ENCODE results near the gene CEP97. TPM values are rescaled to one million over a fixed set of nuclear protein-coding genes. Genes with fewer than 3 reads are reported as not detected.

The CEP97 gene
- total and polyA plus RNA-seq, 2 experiments from 2014 or later, result 5.0 to 19.0 TPM

DNA sequence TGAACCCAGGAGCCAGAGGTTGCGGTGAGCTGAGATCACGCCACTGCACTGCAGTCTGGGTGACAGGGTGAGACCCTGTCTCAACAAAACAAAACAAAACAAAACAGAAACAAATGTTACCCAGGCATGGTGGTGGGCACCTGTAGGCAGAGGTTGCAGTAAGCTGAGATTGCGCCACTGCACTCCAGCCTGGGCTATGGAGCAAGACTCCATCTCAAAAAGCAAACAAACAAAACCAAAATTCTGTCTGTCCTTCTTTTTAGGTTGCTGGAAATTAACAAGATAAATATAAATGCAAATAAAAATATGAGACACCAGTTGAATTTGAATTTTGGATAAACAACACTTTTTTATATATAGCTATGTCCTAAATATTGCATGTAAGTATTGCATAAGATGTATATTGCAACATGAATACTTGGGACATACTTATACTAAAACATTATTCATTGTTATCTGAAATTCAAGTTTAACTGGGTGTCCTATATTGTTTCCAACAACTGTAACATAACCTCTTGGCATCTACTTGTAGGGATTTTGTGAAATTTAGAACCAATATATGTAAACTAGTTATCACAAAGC is 4.7 kb upstream of the CEP97 start (continued):
- TF ChIP-seq, protein P1, sequence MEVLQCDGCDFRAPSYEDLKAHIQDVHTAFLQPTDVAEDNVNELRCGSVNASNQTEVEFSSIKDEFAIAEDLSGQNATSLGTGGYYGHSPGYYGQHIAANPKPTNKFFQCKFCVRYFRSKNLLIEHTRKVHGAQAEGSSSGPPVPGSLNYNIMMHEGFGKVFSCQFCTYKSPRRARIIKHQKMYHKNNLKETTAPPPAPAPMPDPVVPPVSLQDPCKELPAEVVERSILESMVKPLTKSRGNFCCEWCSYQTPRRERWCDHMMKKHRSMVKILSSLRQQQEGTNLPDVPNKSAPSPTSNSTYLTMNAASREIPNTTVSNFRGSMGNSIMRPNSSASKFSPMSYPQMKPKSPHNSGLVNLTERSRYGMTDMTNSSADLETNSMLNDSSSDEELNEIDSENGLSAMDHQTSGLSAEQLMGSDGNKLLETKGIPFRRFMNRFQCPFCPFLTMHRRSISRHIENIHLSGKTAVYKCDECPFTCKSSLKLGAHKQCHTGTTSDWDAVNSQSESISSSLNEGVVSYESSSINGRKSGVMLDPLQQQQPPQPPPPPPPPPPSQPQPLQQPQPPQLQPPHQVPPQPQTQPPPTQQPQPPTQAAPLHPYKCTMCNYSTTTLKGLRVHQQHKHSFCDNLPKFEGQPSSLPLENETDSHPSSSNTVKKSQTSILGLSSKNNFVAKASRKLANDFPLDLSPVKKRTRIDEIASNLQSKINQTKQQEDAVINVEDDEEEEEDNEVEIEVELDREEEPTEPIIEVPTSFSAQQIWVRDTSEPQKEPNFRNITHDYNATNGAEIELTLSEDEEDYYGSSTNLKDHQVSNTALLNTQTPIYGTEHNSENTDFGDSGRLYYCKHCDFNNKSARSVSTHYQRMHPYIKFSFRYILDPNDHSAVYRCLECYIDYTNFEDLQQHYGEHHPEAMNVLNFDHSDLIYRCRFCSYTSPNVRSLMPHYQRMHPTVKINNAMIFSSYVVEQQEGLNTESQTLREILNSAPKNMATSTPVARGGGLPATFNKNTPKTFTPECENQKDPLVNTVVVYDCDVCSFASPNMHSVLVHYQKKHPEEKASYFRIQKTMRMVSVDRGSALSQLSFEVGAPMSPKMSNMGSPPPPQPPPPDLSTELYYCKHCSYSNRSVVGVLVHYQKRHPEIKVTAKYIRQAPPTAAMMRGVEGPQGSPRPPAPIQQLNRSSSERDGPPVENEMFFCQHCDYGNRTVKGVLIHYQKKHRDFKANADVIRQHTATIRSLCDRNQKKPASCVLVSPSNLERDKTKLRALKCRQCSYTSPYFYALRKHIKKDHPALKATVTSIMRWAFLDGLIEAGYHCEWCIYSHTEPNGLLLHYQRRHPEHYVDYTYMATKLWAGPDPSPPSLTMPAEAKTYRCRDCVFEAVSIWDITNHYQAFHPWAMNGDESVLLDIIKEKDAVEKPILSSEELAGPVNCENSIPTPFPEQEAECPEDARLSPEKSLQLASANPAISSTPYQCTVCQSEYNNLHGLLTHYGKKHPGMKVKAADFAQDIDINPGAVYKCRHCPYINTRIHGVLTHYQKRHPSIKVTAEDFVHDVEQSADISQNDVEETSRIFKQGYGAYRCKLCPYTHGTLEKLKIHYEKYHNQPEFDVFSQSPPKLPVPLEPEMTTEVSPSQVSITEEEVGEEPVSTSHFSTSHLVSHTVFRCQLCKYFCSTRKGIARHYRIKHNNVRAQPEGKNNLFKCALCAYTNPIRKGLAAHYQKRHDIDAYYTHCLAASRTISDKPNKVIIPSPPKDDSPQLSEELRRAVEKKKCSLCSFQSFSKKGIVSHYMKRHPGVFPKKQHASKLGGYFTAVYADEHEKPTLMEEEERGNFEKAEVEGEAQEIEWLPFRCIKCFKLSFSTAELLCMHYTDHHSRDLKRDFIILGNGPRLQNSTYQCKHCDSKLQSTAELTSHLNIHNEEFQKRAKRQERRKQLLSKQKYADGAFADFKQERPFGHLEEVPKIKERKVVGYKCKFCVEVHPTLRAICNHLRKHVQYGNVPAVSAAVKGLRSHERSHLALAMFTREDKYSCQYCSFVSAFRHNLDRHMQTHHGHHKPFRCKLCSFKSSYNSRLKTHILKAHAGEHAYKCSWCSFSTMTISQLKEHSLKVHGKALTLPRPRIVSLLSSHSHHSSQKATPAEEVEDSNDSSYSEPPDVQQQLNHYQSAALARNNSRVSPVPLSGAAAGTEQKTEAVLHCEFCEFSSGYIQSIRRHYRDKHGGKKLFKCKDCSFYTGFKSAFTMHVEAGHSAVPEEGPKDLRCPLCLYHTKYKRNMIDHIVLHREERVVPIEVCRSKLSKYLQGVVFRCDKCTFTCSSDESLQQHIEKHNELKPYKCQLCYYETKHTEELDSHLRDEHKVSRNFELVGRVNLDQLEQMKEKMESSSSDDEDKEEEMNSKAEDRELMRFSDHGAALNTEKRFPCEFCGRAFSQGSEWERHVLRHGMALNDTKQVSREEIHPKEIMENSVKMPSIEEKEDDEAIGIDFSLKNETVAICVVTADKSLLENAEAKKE (CRISPR knock-in tag; IDR thresholded peaks at IDR 0.05), result no peak

DNA sequence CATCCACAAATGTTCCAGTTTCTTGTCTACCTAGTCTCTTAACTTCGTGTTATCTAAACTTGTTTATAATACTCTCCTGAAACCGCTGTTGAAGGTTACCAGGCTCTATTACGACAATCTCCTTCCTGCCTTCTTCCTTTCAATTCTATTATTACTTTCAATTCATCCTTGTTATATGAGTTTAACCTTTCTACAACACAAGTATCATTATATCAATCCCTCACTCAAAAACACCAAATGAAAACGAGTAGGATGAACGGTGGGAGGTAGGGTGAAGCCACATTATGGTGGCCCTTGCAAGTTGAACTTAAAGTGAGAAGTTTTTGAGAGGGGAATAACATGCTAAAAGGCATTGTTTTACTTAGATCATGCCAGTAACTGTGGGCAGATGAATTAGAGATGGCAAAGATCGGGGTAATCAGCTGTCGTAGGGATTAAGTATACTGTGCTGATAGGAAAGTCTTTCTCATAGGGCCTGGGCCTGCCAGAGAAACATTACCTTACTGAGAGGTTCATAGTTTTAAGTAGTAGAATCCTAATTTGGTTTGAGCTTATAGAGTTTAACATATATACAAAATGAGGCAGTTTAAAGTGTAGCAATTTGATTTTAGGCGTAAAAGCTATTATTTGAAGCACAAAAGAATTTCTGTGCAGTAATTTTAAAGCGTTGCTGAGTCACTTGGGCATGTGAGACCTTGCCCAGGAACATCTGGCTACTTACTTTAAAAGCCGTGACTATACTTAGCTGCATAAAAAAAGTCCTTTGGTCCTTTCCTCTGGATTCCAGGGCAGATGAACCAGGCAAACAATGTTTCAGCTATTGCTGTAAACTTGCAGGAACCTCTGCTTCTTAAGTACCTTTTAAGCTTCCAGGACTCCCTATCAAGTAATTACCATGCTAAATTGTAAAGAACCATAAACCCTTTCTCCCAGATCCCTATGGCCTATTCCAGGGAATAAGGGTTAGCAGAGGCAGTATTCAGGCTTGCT is 3.3 kb upstream of the CEP97 start:
- DNase-seq (ENCODE audit: low spot score) (peak; percentile 16), ATAC-seq (no peak)
- Histone ChIP-seq H3K27me3 (ENCODE audit: insufficient read depth) (no peaks in the 10 kb centered on the region), H3K4me3 (no peak overlapping the region), H2AFZ (peak overlapping the region; percentile 82), H3K9me2 (ENCODE audit: insufficient read depth) (no peaks in the 10 kb centered on the region), H4K20me1 (replicated peaks; ENCODE audit: insufficient read depth) (no peaks in the 10 kb centered on the region), H3K36me3 (ENCODE audit: insufficient read depth) (no peaks in the 10 kb centered on the region), H3K4me2 (no peak overlapping the region), H3K79me2 (replicated peaks; ENCODE audit: insufficient read depth) (peaks cover 5% of the 10 kb centered on the region; the same call in 1 of the 2 replicates), H3K4me1 (ENCODE audit: insufficient read depth) (no peaks in the 10 kb centered on the region), H3F3A (replicated peaks; ENCODE audit: low read depth) (peaks cover 6% of the 10 kb centered on the region; the same call in 1 of the 2 replicates), H3K27ac (ENCODE audit: low read depth) (no peak overlapping the region)
- peaks cover 2% of the 10 kb centered on the region for H3K27me3 Mint-ChIP-seq (ENCODE audit: insufficient read depth, low read depth, poor library complexity)
- H3K4me1 Mint-ChIP-seq, result no peaks in the 10 kb centered on the region; the same call in 2 of the 3 replicates
- no peaks in the 10 kb centered on the region for H3K36me3 Mint-ChIP-seq (ENCODE audit: low read depth)
- no peak overlapping the region for H3K4me3 Mint-ChIP-seq
- H3K27ac Mint-ChIP-seq, result peak overlapping the region; percentile 7; the same call in 1 of the 2 replicates
- H3K9me3 Mint-ChIP-seq, result no peaks in the 10 kb centered on the region
- TF ChIP-seq, protein P2, sequence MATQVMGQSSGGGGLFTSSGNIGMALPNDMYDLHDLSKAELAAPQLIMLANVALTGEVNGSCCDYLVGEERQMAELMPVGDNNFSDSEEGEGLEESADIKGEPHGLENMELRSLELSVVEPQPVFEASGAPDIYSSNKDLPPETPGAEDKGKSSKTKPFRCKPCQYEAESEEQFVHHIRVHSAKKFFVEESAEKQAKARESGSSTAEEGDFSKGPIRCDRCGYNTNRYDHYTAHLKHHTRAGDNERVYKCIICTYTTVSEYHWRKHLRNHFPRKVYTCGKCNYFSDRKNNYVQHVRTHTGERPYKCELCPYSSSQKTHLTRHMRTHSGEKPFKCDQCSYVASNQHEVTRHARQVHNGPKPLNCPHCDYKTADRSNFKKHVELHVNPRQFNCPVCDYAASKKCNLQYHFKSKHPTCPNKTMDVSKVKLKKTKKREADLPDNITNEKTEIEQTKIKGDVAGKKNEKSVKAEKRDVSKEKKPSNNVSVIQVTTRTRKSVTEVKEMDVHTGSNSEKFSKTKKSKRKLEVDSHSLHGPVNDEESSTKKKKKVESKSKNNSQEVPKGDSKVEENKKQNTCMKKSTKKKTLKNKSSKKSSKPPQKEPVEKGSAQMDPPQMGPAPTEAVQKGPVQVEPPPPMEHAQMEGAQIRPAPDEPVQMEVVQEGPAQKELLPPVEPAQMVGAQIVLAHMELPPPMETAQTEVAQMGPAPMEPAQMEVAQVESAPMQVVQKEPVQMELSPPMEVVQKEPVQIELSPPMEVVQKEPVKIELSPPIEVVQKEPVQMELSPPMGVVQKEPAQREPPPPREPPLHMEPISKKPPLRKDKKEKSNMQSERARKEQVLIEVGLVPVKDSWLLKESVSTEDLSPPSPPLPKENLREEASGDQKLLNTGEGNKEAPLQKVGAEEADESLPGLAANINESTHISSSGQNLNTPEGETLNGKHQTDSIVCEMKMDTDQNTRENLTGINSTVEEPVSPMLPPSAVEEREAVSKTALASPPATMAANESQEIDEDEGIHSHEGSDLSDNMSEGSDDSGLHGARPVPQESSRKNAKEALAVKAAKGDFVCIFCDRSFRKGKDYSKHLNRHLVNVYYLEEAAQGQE (IDR thresholded peaks at IDR 0.05; ENCODE audit: unreplicated experiment), result no peak
- no peak for TF ChIP-seq NANOG (IDR thresholded peaks at IDR 0.05; ENCODE audit: borderline replicate concordance)
- no peak for TF ChIP-seq POLR2AphosphoS5 (IDR thresholded peaks at IDR 0.05; ENCODE audit: low read depth)
- TF ChIP-seq STAT1 (IDR thresholded peaks at IDR 0.05; ENCODE audit: unreplicated experiment), result no peak
- TF ChIP-seq, protein P3, sequence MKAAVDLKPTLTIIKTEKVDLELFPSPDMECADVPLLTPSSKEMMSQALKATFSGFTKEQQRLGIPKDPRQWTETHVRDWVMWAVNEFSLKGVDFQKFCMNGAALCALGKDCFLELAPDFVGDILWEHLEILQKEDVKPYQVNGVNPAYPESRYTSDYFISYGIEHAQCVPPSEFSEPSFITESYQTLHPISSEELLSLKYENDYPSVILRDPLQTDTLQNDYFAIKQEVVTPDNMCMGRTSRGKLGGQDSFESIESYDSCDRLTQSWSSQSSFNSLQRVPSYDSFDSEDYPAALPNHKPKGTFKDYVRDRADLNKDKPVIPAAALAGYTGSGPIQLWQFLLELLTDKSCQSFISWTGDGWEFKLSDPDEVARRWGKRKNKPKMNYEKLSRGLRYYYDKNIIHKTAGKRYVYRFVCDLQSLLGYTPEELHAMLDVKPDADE (IDR thresholded peaks at IDR 0.05), result no peak
- TF ChIP-seq EZH2phosphoT487 (IDR thresholded peaks at IDR 0.05; ENCODE audit: unreplicated experiment), result no peak
- no peak for TF ChIP-seq CREB1 (CRISPR knock-in tag; IDR thresholded peaks at IDR 0.05; ENCODE audit: low read depth)
- TF ChIP-seq ZNF114 (CRISPR knock-in tag; IDR thresholded peaks at IDR 0.05), result no peak
- TF ChIP-seq EZH2 (IDR thresholded peaks at IDR 0.05; ENCODE audit: low read depth, unreplicated experiment), result no peak
- TF ChIP-seq ZNF331 (CRISPR knock-in tag; IDR thresholded peaks at IDR 0.05; ENCODE audit: low read depth), result no peak
- no peak for TF ChIP-seq JUNB (IDR thresholded peaks at IDR 0.05; ENCODE audit: unreplicated experiment)
